ENCODE data around the gene CCDC88C.
"Not testable (repeated sequence)": the region's sequence is repeated elsewhere in the genome, so short reads cannot be mapped to it uniquely, and the experiment has no call there.

DNA sequence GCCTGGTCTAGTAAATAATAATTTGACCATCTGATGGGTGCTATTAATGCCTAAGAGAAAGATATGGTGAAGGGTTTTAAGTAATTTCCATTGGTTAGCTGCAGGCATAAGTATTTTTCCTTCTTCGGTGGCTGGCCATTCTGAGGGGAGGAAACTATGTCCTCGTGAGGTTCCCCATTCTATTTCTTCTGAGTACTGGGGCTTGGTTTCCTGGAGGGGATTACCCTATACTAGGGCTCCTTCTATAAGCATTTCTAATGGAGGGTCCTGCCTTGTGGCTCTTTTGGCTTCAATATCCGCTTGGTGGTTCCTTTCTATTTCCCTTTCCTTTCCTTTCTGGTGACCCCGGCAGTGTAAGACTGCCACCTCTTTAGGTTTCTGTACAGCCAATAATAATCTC, 191.3 kb downstream of the CCDC88C start:
- not testable (repeated sequence) for TF ChIP-seq EZH2phosphoT487 (IDR thresholded peaks at IDR 0.05; ENCODE audit: unreplicated experiment); CTCF (conservative IDR thresholded peaks at IDR 0.05; ENCODE audit: low read depth in 2 of 2); EZH2 (IDR thresholded peaks at IDR 0.05; ENCODE audit: low read depth, unreplicated experiment); REST (IDR thresholded peaks at IDR 0.05; ENCODE audit: unreplicated experiment); STAT1 (IDR thresholded peaks at IDR 0.05; ENCODE audit: unreplicated experiment); POLR2AphosphoS5 (IDR thresholded peaks at IDR 0.05; ENCODE audit: low read depth); CREB1 (CRISPR knock-in tag; IDR thresholded peaks at IDR 0.05; ENCODE audit: low read depth)
